WTC11 (cell line): Measurements from ENCODE around the gene SKI. TPM values are rescaled to one million over a fixed set of nuclear protein-coding genes. Genes with fewer than 3 reads are reported as not detected.

Experiments
- ATAC-seq: fragments of 200-7000 bp; cut with Tn5 transposase; 2 replicates; pipeline ENCODE4 v1.10.0; 2021; ENCODE audit warnings: mild to moderate bottlenecking, moderate library complexity
- CTCF ChIA-PET: fragments of 300-600 bp; sonication (Branson Sonifier 250); formaldehyde crosslinking; loops from one replicate; lab custom pipeline; 2021; ENCODE audit warnings: antibody characterized with exemption; lab: Charles Lee
- POLR2A ChIA-PET: fragments of 350-600 bp; sonication (Branson Sonifier 250); formaldehyde crosslinking; loops from one replicate; lab custom pipeline; 2021; ENCODE audit warnings: antibody characterized with exemption; lab: Charles Lee
- DNase-seq: peaks from one replicate; pipeline ENCODE4 v3.0.0; 2021; ENCODE audit warnings: low spot score
- H3K27ac Mint-ChIP-seq: 2 replicates; pipeline ENCODE4 v1.8.0; 2021; ENCODE audit warnings: mixed read lengths
- H3K27me3 Mint-ChIP-seq: 2 replicates; pipeline ENCODE4 v1.8.0; 2021; ENCODE audit warnings: low read depth, mild to moderate bottlenecking, moderate library complexity, mixed read lengths
- H3K36me3 Mint-ChIP-seq: 2 replicates; pipeline ENCODE4 v1.8.0; 2021; ENCODE audit warnings: mixed read lengths
- H3K4me1 Mint-ChIP-seq: 2 replicates; pipeline ENCODE4 v1.8.0; 2022; ENCODE audit warnings: mixed read lengths
- H3K4me3 Mint-ChIP-seq: 2 replicates; pipeline ENCODE4 v1.8.0; 2021; ENCODE audit warnings: mild to moderate bottlenecking, moderate library complexity, mixed read lengths
- H3K9me3 Mint-ChIP-seq: 2 replicates; pipeline ENCODE4 v1.8.0; 2021; ENCODE audit warnings: mixed read lengths
- AFF4 ChIP-seq: sonication (generic); formaldehyde crosslinking; IDR thresholded peaks from 2 replicates; pipeline ENCODE4 v1.8.1; 2023; ENCODE audit warnings: mild to moderate bottlenecking, missing genetic modification reagents, borderline replicate concordance
- CREM ChIP-seq: sonication (generic); formaldehyde crosslinking; IDR thresholded peaks from 2 replicates; pipeline ENCODE4 v1.8.1; 2022; ENCODE audit warnings: mild to moderate bottlenecking, missing genetic modification reagents, moderate library complexity
- FOXP4 ChIP-seq: sonication (generic); formaldehyde crosslinking; IDR thresholded peaks from 2 replicates; pipeline ENCODE4 v1.8.0; 2022; ENCODE audit warnings: mild to moderate bottlenecking, missing genetic modification reagents
- GABPB1 ChIP-seq: sonication (generic); formaldehyde crosslinking; IDR thresholded peaks from 2 replicates; pipeline ENCODE4 v1.8.1; 2023; ENCODE audit warnings: mild to moderate bottlenecking, missing genetic modification reagents
- IRF1 ChIP-seq: sonication (generic); formaldehyde crosslinking; IDR thresholded peaks from 2 replicates; pipeline ENCODE4 v1.8.0; 2023; ENCODE audit warnings: missing genetic modification reagents
- MLX ChIP-seq: sonication (generic); formaldehyde crosslinking; IDR thresholded peaks from 2 replicates; pipeline ENCODE4 v1.8.1; 2023; ENCODE audit warnings: mild to moderate bottlenecking, missing genetic modification reagents, moderate library complexity
- MXD4 ChIP-seq: fragments of 250-450 bp; sonication (Bioruptor Pico); IDR thresholded peaks from 2 replicates; pipeline ENCODE4 v1.8.0; 2021; ENCODE audit warnings: mild to moderate bottlenecking, moderate library complexity, borderline replicate concordance
- NFYB ChIP-seq: sonication (generic); formaldehyde crosslinking; conservative IDR thresholded peaks from 2 replicates; pipeline ENCODE4 v1.8.0; 2022; ENCODE audit warnings: low read depth, missing genetic modification reagents
- NR1H2 ChIP-seq: sonication (generic); formaldehyde crosslinking; IDR thresholded peaks from 2 replicates; pipeline ENCODE4 v1.9.0; 2021; ENCODE audit warnings: mild to moderate bottlenecking, moderate library complexity, missing genetic modification reagents
- NR2C2 ChIP-seq: sonication (generic); formaldehyde crosslinking; IDR thresholded peaks from 2 replicates; pipeline ENCODE4 v1.8.0; 2022; ENCODE audit warnings: mild to moderate bottlenecking, missing genetic modification reagents
- OVOL2 ChIP-seq: fragments of 250-450 bp; sonication (Bioruptor Pico); IDR thresholded peaks from 2 replicates; pipeline ENCODE4 v1.9.0; 2021; ENCODE audit warnings: mild to moderate bottlenecking, borderline replicate concordance
- PRDM15 ChIP-seq: sonication (generic); formaldehyde crosslinking; IDR thresholded peaks from 2 replicates; pipeline ENCODE4 v1.8.0; 2022; ENCODE audit warnings: missing genetic modification reagents
- SMAD4 ChIP-seq: sonication (generic); formaldehyde crosslinking; IDR thresholded peaks from 2 replicates; pipeline ENCODE4 v1.8.0; 2022; ENCODE audit warnings: mild to moderate bottlenecking, missing genetic modification reagents
- ZNF121 ChIP-seq: sonication (generic); formaldehyde crosslinking; IDR thresholded peaks from 2 replicates; pipeline ENCODE4 v1.8.0; 2023; ENCODE audit warnings: missing genetic modification reagents
- ZNF219 ChIP-seq: sonication (generic); formaldehyde crosslinking; IDR thresholded peaks from 2 replicates; pipeline ENCODE4 v1.8.0; 2023; ENCODE audit warnings: missing genetic modification reagents, mild to moderate bottlenecking, borderline replicate concordance
- ZNF263 ChIP-seq: sonication (generic); formaldehyde crosslinking; IDR thresholded peaks from 2 replicates; pipeline ENCODE4 v1.8.1; 2022; ENCODE audit warnings: low read depth, mild to moderate bottlenecking, moderate library complexity, missing genetic modification reagents
- ZNF423 ChIP-seq: fragments of 250-450 bp; sonication (Bioruptor Pico); IDR thresholded peaks from 2 replicates; pipeline ENCODE4 v2.1.2; 2022; ENCODE audit warnings: mild to moderate bottlenecking, moderate library complexity
- ZNF512 ChIP-seq: sonication (generic); formaldehyde crosslinking; IDR thresholded peaks from 2 replicates; pipeline ENCODE4 v1.8.1; 2022; ENCODE audit warnings: missing genetic modification reagents, borderline replicate concordance
- ZNF671 ChIP-seq: fragments of 250-450 bp; sonication (Bioruptor Pico); IDR thresholded peaks from 2 replicates; pipeline ENCODE4 v1.8.0; 2021; ENCODE audit warnings: mild to moderate bottlenecking
- ZSCAN18 ChIP-seq: fragments of 250-450 bp; sonication (Bioruptor Pico); IDR thresholded peaks from 2 replicates; pipeline ENCODE4 v2.1.2; 2022; ENCODE audit warnings: mild to moderate bottlenecking, moderate library complexity
- total RNA-seq: library from RNA; stranded (reverse); gene quantifications from 3 replicates; pipeline ENCODE4 v1.2.3, GENCODE V29; 2021

The SKI gene
- total RNA-seq, 1 experiment from 2014 or later = 88.6 TPM

- DNase-seq (no peak), ATAC-seq (no peak)
- ChIA-PET POLR2A (interaction anchor here (0.8 kb wide), 1 partner anchor 109 kb away, joined by 3 read pairs; no protein-coding TSS in a partner anchor), CTCF (interaction anchor here (0.6 to 8.7 kb wide), 29 partner anchors 9 to 1462 kb away, joined by 3 to 98 read pairs (median 4); partner anchors contain the start of genes FAAP20 and SKI)
- Mint-ChIP-seq H3K27me3 (no peaks in the 10 kb centered on the region; the same call in 1 of the 2 replicates), H3K27ac (no peak overlapping the region; the same call in 1 of the 2 replicates), H3K4me3 (no peak overlapping the region; the same call in 1 of the 2 replicates), H3K36me3 (no peaks in the 10 kb centered on the region), H3K4me1 (peaks cover 8% of the 10 kb centered on the region), H3K9me3 (no peaks in the 10 kb centered on the region)
- TF ChIP-seq ZNF263 (CRISPR knock-in tag) = no peak
- TF ChIP-seq ZNF671 (CRISPR knock-in tag) = no peak
- no peak for TF ChIP-seq FOXP4 (CRISPR knock-in tag)
- no peak for TF ChIP-seq MXD4 (CRISPR knock-in tag)
- no peak for TF ChIP-seq ZNF423 (CRISPR knock-in tag)
- no peak for TF ChIP-seq CREM (CRISPR knock-in tag)
- no peak for TF ChIP-seq OVOL2 (CRISPR knock-in tag)
- no peak for TF ChIP-seq ZNF512 (CRISPR knock-in tag)
- TF ChIP-seq ZSCAN18 = no peak
- no peak for TF ChIP-seq NFYB (CRISPR knock-in tag)
- TF ChIP-seq ZNF219 (CRISPR knock-in tag) = no peak
- no peak for TF ChIP-seq NR1H2 (CRISPR knock-in tag)
- no peak for TF ChIP-seq GABPB1 (CRISPR knock-in tag)
- no peak for TF ChIP-seq SMAD4
- TF ChIP-seq ZNF121 (CRISPR knock-in tag) = no peak
- no peak for TF ChIP-seq NR2C2 (CRISPR knock-in tag)
- TF ChIP-seq IRF1 (CRISPR knock-in tag) = no peak
- TF ChIP-seq AFF4 (CRISPR knock-in tag) = no peak
- TF ChIP-seq MLX = no peak
- no peak for TF ChIP-seq PRDM15
Observed at GRCh38 chr1:2315674-2316450, 87.7 kb downstream of the SKI start.
